ENCODE results near the gene DYNC1H1. TPM values are rescaled to one million over a fixed set of nuclear protein-coding genes. Genes with fewer than 3 reads are reported as not detected.
"Not testable (repeated sequence)": the region's sequence is repeated elsewhere in the genome, so short reads cannot be mapped to it uniquely, and the experiment has no call there.

DYNC1H1 gene
- total RNA-seq, 2 experiments from 2014 or later, result 209 to 291 TPM

DNA sequence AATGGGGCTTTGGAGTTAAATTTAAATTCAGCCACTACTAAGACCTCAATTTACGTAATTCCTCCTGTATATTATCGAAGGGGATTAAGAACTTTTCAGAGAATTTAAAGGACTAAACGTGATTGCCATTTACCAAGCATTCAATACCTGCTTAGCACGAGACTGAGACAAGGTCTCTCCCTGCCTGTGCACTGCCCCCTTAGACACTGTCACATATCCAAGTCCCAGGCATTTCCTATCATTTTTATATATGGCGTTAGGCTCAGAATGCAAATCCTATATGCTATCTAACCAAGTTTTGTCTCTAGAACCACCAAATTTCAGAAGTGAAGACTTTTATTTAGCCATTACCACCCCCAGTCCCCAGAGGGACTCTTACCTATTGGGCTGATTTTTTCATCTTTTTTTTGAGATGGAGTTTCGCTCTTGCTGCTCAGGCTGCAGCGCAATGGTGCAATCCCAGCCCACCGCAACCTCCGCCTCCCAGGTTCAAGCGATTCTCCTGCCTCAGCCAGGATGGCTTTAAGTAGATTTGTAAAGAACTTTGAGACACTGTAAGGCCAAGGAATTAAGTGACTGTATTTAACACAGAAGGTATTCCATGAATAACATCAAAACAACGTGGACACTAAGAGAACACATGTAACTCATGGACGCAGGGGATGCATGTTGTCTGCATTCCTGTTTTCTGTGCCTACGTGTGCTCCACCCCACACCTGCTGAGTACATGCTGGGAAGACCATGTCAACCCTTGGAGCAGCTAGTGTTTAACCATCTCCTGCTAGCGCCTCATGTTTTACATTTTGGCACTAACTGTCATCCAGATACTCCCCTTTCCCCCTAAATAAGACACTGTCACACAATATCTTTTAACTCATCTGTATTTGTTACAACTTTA, 116.1 kb downstream of the DYNC1H1 start:
- BruUV-seq (replicated peaks), result no TSS peak
- peaks cover 88% of the 10 kb centered on the region for H3K36me3 ChIP-seq (ENCODE audit: insufficient read depth, low read length)
- TF ChIP-seq, protein P1, sequence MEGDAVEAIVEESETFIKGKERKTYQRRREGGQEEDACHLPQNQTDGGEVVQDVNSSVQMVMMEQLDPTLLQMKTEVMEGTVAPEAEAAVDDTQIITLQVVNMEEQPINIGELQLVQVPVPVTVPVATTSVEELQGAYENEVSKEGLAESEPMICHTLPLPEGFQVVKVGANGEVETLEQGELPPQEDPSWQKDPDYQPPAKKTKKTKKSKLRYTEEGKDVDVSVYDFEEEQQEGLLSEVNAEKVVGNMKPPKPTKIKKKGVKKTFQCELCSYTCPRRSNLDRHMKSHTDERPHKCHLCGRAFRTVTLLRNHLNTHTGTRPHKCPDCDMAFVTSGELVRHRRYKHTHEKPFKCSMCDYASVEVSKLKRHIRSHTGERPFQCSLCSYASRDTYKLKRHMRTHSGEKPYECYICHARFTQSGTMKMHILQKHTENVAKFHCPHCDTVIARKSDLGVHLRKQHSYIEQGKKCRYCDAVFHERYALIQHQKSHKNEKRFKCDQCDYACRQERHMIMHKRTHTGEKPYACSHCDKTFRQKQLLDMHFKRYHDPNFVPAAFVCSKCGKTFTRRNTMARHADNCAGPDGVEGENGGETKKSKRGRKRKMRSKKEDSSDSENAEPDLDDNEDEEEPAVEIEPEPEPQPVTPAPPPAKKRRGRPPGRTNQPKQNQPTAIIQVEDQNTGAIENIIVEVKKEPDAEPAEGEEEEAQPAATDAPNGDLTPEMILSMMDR (conservative IDR thresholded peaks at IDR 0.05; ENCODE audit: low read length), result no peak
- no peak for TF ChIP-seq EZH2phosphoT487 (IDR thresholded peaks at IDR 0.05; ENCODE audit: borderline replicate concordance, low read depth, low read length)
- H3K4me3 ChIP-seq (ENCODE audit: low read depth, low read length, poor library complexity, severe bottlenecking), result no peak overlapping the region
- intact Hi-C loops (cut with micrococcal nuclease; ENCODE audit: unreplicated experiment), result no loop called here
- no peak for DNase-seq (ENCODE audit: low spot score)
- peaks cover 29% of the 10 kb centered on the region for H4K20me1 ChIP-seq (ENCODE audit: insufficient read depth, low read length)
- CTCF ChIA-PET (ENCODE audit: unreplicated experiment), result no interaction called here
- H3K4me2 ChIP-seq (ENCODE audit: low read length), result no peak overlapping the region
- H3K4me1 ChIP-seq (ENCODE audit: insufficient read depth, low read length, poor library complexity, severe bottlenecking), result peaks cover 40% of the 10 kb centered on the region
- H3K27ac ChIP-seq (ENCODE audit: low read depth, low read length, poor library complexity, severe bottlenecking), result no peak overlapping the region
- H3K79me2 ChIP-seq (ENCODE audit: insufficient read depth, low read depth, low read length), result peaks cover 46% of the 10 kb centered on the region
- no peak overlapping the region for H2AFZ ChIP-seq (ENCODE audit: low read length)
- H3K9me2 ChIP-seq (ENCODE audit: insufficient read depth, low read length), result no peaks in the 10 kb centered on the region
- POLR2A ChIA-PET, result interaction anchor here (1.4 kb wide), 1 partner anchor 18 kb away, joined by 3 read pairs; no protein-coding TSS in a partner anchor
- no peaks in the 10 kb centered on the region for H3K9me3 ChIP-seq (ENCODE audit: low read length)

DNA sequence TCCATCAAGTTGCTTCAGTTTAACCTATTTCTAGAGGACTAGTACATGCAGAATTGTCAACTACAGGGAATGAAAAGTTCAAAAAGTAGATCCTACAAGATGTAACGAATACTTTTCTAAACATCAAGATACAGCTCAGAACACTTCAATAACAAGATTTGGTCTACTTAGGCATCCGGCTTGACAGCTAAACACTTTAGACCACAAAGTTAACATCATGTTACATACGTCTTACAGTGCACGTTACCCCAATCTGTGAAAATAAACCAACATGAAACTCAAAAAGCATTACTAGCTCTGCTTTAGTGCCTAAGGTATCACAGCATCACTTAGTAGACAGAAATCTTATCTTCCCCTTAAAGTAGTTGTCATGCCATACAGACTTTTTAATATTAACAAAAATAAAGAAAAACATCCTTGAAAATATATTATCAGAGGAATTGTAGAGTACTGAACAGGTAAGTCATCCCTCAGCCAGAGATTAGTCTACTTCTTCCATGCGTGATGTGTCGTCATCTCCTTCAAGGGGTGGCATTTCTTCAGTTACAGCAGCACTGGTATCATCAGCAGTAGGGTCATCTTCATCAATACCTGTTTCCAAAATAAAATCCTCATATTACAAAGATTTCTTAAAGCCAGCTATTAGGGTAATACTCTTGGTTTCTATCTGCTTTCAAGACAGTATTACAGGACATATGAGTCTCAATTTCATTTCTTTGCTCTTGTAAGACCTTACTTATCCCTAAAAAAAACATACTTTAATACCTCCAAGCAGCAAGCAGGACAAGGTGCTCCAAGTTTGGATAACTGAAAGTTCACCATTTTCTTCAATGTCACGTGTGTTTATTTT, 117.1 kb downstream of the DYNC1H1 start:
- POLR2A ChIA-PET, result interaction anchor here (1.4 kb wide), 1 partner anchor 17 kb away, joined by 3 read pairs; no protein-coding TSS in a partner anchor
- peaks cover 36% of the 10 kb centered on the region for H4K20me1 ChIP-seq (ENCODE audit: insufficient read depth, low read length)
- intact Hi-C loops (cut with micrococcal nuclease; ENCODE audit: unreplicated experiment), result no loop called here
- no peak overlapping the region for H3K27ac ChIP-seq (ENCODE audit: low read depth, low read length, poor library complexity, severe bottlenecking)
- H3K9me2 ChIP-seq (ENCODE audit: insufficient read depth, low read length), result no peaks in the 10 kb centered on the region
- H3K9me3 ChIP-seq (ENCODE audit: low read length), result no peaks in the 10 kb centered on the region
- peaks cover 98% of the 10 kb centered on the region for H3K36me3 ChIP-seq (ENCODE audit: insufficient read depth, low read length)
- H3K4me3 ChIP-seq (ENCODE audit: low read depth, low read length, poor library complexity, severe bottlenecking), result peak overlapping the region; percentile 93
- 0 out of 2 replicates have a peak overlapping the region, but pooled peaks have one; percentile 99 for H3K4me2 ChIP-seq (ENCODE audit: low read length)
- TF ChIP-seq, protein P1 (conservative IDR thresholded peaks at IDR 0.05; ENCODE audit: low read length), result no peak
- TF ChIP-seq EZH2phosphoT487 (IDR thresholded peaks at IDR 0.05; ENCODE audit: borderline replicate concordance, low read depth, low read length), result no peak
- no TSS peak for BruUV-seq (replicated peaks)
- CTCF ChIA-PET (ENCODE audit: unreplicated experiment), result no interaction called here
- H3K4me1 ChIP-seq (ENCODE audit: insufficient read depth, low read length, poor library complexity, severe bottlenecking), result peaks cover 40% of the 10 kb centered on the region
- no peak overlapping the region for H2AFZ ChIP-seq (ENCODE audit: low read length)
- peaks cover 56% of the 10 kb centered on the region for H3K79me2 ChIP-seq (ENCODE audit: insufficient read depth, low read depth, low read length)
- no peak for DNase-seq (ENCODE audit: low spot score)

DNA sequence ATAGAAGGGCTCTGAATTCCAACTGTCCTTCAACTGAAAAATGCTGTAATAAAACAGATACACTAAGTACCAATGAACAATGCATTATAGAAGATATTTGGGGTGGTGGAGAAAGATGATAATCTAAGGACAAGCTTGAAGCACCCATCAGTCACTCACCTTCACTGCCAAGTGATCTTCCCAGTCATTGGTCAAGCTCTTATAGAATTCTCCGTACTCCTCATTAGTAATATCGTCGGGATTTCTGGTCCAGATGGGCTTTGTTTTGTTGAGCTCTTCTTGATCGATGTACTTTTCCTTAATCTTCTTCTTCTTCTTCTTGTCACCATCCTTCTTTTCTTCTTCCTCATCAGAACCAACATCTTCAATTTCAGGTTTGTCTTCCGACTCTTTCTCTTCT, 120.1 kb downstream of the DYNC1H1 start:
- intact Hi-C loops (cut with micrococcal nuclease; ENCODE audit: unreplicated experiment); DNase-seq (ENCODE audit: low spot score); H2AFZ ChIP-seq (ENCODE audit: low read length); H3K27ac ChIP-seq (ENCODE audit: low read depth, low read length, poor library complexity, severe bottlenecking); H3K9me2 ChIP-seq (ENCODE audit: insufficient read depth, low read length); CTCF ChIA-PET (ENCODE audit: unreplicated experiment); H3K9me3 ChIP-seq (ENCODE audit: low read length): not testable (repeated sequence)
- peaks cover 36% of the 10 kb centered on the region for H4K20me1 ChIP-seq (ENCODE audit: insufficient read depth, low read length)
- peaks cover 59% of the 10 kb centered on the region for H3K4me1 ChIP-seq (ENCODE audit: insufficient read depth, low read length, poor library complexity, severe bottlenecking)
- peak overlapping the region; percentile 99 for H3K4me2 ChIP-seq (ENCODE audit: low read length)
- POLR2A ChIA-PET, result interaction anchor here (0.5 to 2.1 kb wide), 4 partner anchors 61 to 199 kb away, joined by 3 to 4 read pairs (median 4); partner anchors contain the start of gene DYNC1H1
- BruUV-seq (replicated peaks), result TSS peak; percentile 78
- peaks cover 69% of the 10 kb centered on the region for H3K36me3 ChIP-seq (ENCODE audit: insufficient read depth, low read length)
- peaks cover 60% of the 10 kb centered on the region for H3K79me2 ChIP-seq (ENCODE audit: insufficient read depth, low read depth, low read length)
- peak overlapping the region; percentile 93 for H3K4me3 ChIP-seq (ENCODE audit: low read depth, low read length, poor library complexity, severe bottlenecking)

Data from OCI-LY7 (cell line).